ENCODE measurements around the gene ETV6. TPM values are rescaled to one million over a fixed set of nuclear protein-coding genes. Genes with fewer than 3 reads are reported as not detected.

The ETV6 gene
- total RNA-seq, 1 donor from 2014 or later: 31.4 TPM

- no peaks in the 10 kb centered on the region for H3K9me3 Mint-ChIP-seq
- TF ChIP-seq, protein P1, sequence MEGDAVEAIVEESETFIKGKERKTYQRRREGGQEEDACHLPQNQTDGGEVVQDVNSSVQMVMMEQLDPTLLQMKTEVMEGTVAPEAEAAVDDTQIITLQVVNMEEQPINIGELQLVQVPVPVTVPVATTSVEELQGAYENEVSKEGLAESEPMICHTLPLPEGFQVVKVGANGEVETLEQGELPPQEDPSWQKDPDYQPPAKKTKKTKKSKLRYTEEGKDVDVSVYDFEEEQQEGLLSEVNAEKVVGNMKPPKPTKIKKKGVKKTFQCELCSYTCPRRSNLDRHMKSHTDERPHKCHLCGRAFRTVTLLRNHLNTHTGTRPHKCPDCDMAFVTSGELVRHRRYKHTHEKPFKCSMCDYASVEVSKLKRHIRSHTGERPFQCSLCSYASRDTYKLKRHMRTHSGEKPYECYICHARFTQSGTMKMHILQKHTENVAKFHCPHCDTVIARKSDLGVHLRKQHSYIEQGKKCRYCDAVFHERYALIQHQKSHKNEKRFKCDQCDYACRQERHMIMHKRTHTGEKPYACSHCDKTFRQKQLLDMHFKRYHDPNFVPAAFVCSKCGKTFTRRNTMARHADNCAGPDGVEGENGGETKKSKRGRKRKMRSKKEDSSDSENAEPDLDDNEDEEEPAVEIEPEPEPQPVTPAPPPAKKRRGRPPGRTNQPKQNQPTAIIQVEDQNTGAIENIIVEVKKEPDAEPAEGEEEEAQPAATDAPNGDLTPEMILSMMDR (IDR thresholded peaks at IDR 0.05; ENCODE audit: unreplicated experiment): no peak
- no peak for DNase-seq (ENCODE audit: low spot score in 2 of 2, unreplicated experiment in 2 of 2)
- H3K27ac Mint-ChIP-seq: no peak overlapping the region
- peaks cover 29% of the 10 kb centered on the region for H3K4me1 Mint-ChIP-seq
- no peaks in the 10 kb centered on the region for H3K36me3 Mint-ChIP-seq
- H3K4me3 Mint-ChIP-seq: no peak overlapping the region
- H3K27me3 Mint-ChIP-seq (ENCODE audit: low read depth): no peaks in the 10 kb centered on the region
These were observed 96.7 kb downstream of the ETV6 start for GRCh38 chr12:11746024-11746771.

- no peak overlapping the region for H3K4me3 Mint-ChIP-seq
- TF ChIP-seq, protein P1 (IDR thresholded peaks at IDR 0.05; ENCODE audit: unreplicated experiment): no peak
- H3K27me3 Mint-ChIP-seq (ENCODE audit: low read depth): no peaks in the 10 kb centered on the region
- no peaks in the 10 kb centered on the region for H3K36me3 Mint-ChIP-seq
- DNase-seq (ENCODE audit: low spot score in 2 of 2, unreplicated experiment in 2 of 2): no peak
- H3K27ac Mint-ChIP-seq: no peak overlapping the region
- peaks cover 29% of the 10 kb centered on the region for H3K4me1 Mint-ChIP-seq
- no peaks in the 10 kb centered on the region for H3K9me3 Mint-ChIP-seq
These were observed 97.7 kb downstream of the ETV6 start for GRCh38 chr12:11746940-11747716.

- no peaks in the 10 kb centered on the region for H3K9me3 Mint-ChIP-seq
- no peak overlapping the region for H3K4me3 Mint-ChIP-seq
- no peak overlapping the region for H3K27ac Mint-ChIP-seq
- no peaks in the 10 kb centered on the region for H3K36me3 Mint-ChIP-seq
- TF ChIP-seq, protein P1 (IDR thresholded peaks at IDR 0.05; ENCODE audit: unreplicated experiment): no peak
- no peaks in the 10 kb centered on the region for H3K27me3 Mint-ChIP-seq (ENCODE audit: low read depth)
- peaks cover 28% of the 10 kb centered on the region for H3K4me1 Mint-ChIP-seq
- no peak for DNase-seq (ENCODE audit: low spot score in 2 of 2, unreplicated experiment in 2 of 2)
These were observed 98.5 kb downstream of the ETV6 start for GRCh38 chr12:11747969-11748368.

- peaks cover 19% of the 10 kb centered on the region for H3K4me1 Mint-ChIP-seq
- no peak overlapping the region for H3K27ac Mint-ChIP-seq
- H3K27me3 Mint-ChIP-seq (ENCODE audit: low read depth): no peaks in the 10 kb centered on the region
- no peak for DNase-seq (ENCODE audit: low spot score in 2 of 2, unreplicated experiment in 2 of 2)
- H3K4me3 Mint-ChIP-seq: no peak overlapping the region
- H3K36me3 Mint-ChIP-seq: peaks cover 4% of the 10 kb centered on the region
- no peaks in the 10 kb centered on the region for H3K9me3 Mint-ChIP-seq
- TF ChIP-seq, protein P1 (IDR thresholded peaks at IDR 0.05; ENCODE audit: unreplicated experiment): no peak
These were observed 99.4 kb downstream of the ETV6 start for GRCh38 chr12:11748903-11749302.

DNA sequence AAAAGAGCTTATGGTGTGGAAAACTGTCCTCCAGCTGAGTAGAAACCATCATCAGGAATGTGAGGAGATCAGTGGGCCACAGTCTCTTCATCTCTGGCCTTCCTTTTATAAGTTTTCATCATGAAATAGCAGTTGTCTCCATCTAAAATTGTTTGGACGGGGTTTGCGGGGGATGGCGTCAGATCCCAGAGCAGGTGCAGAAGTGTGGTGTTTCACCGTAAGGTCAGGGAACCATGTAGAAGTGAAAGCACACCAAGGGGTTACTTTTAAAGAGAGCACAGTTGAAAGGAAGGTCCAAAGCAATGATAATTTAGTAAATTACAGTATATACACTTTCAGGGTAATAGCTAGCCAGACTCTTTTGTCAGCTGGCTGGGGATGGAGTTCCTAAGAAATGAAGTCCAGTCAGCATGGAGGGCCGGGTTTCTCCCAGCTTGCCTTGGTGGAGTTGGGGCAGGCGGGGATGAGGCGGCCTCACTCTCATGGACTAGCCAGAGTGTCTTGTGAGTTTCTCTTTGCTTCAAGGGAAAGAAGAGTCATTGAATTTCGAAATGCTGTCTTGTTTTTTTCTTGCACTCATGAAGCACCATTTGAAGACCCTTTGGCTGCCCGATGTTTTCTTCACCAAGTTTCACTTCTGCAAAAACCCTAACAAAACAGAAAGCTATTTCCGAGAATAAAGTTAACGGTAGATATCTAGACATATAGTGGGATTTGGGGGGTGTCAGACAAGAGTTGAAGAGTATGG, 100.6 kb downstream of the ETV6 start:
- Mint-ChIP-seq H3K9me3 (no peaks in the 10 kb centered on the region), H3K27ac (no peak overlapping the region), H3K36me3 (peaks cover 8% of the 10 kb centered on the region), H3K4me3 (no peak overlapping the region), H3K4me1 (peaks cover 8% of the 10 kb centered on the region), H3K27me3 (ENCODE audit: low read depth) (no peaks in the 10 kb centered on the region)
- TF ChIP-seq, protein P1 (IDR thresholded peaks at IDR 0.05; ENCODE audit: unreplicated experiment): no peak
- DNase-seq (ENCODE audit: low spot score in 2 of 2, unreplicated experiment in 2 of 2): no peak
